Measurements from ENCODE around the gene SLIT3. TPM values are rescaled to one million over a fixed set of nuclear protein-coding genes. Genes with fewer than 3 reads are reported as not detected.

SLIT3 gene
- total RNA-seq, 1 donor from 2014 or later = not detected

DNA sequence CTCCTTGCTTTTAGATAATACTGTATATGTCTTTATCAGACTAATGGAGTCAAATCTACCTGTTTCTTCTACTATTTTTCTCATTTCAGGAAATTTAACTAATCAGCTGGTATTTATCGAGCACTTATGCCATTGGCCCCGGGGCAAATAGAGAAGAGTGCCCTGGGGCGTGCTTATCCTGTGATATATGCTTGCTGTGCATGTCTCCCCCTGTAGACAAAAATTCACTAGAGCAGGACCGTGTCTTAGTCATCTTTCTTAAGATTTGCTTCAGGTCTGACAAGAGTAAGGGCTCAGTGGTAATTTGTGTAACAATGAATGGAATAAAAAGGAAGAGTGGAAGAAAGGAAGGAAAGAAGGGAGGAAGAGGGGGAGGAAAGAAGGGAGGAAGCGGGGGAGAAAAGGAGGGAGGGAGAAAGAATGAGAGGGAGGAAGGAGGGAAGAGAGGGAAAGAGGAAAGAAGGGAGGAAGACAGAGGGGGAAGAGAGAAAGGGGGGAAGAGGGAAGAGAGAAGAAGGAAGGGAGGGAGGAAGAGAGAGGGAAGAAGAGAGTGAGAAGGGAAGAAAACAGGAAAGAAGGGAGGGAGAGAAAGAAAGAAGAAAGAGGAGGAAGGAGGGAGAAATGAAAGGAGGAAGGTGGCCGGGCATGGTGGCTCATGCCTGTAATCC, 426.1 kb downstream of the SLIT3 start:
- DNase-seq (ENCODE audit: low read depth in 2 of 2) = no peak

DNA sequence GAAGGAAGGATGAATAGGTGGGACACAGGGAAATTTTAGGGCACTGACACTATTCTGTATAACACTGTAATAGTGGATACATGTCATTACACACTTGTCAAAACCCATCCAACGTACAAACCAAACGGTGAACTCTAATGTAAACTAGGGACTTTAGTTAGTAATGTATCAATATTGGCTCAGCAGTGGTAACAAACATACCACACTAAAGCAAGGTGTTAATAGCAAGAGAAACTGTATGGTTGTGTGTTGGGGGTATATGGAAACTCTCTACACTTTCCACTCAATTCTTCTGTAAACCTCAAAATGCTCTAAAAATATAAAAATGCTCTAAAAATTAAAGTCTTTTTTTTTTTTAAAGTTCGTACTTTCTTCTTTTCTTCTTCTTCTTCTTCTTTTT, 428.7 kb downstream of the SLIT3 start:
- no peak for DNase-seq (ENCODE audit: low read depth in 2 of 2)

DNA sequence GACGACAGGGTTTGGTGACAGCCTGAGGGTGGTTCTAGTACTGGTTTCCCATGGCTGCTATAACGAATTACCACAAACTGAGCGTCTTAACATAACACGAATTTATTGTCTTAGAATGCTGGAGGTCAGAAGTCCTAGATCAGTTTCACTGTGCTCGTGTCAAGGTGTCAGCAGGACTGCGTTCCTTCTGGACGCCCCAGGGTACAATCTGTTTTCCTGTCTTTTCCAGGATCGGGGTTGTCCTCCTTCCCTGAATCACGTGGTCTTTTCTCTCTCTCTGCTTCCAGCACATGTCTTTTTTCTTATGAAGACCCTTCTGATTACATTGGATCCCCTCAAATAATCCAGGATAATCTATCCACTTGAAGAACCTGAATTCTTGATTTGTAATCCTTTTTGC, 430.0 kb downstream of the SLIT3 start:
- DNase-seq (ENCODE audit: low read depth in 2 of 2) = no peak

DNA sequence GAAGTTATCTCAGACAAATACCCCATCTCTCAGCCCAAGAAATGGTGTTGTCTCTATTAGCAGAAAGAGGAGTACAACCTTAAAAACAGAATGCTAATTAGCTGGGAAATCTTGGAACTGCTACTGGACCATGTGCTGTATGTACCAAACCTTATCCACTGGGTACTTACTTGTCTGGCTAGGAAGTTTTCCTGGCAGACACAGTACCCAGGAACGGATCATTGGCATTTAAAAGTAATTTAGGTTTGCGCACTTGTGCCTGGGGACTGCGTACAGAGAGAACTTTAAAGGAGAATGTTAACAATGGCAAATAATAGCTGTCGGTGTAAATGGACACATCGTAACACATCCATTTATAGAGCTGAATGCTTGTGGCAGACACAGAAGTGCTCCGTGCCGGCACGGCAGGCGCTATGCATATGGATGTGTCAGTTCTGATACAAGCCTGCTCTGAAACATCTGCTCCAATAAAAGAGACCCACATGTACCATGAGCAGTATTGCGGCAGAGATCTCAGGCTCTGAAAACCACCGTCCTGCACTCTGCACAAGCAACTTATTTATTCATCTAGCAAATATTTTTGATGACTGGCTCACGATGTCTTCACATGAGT, 431.2 kb downstream of the SLIT3 start:
- no peak for DNase-seq (ENCODE audit: low read depth in 2 of 2)

DNA sequence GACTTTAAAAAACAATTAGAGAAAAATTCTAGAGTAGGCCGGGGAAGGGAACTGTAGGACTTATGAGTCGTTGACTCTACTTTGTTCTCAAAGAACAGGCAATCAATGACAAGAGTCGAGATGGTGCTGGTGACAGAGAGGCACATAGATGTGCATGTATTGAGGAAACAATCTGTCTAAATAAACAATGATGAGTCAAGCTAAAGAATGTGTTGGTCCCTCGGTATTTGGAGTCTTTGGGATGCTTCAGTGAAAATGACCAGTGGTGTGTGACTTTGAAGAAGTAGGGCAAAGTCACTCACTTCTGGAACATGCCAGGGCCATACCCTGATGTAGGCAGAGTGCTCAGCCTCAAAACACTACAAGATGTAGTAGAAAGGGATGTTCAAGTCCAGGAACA, 433.7 kb downstream of the SLIT3 start:
- no peak for DNase-seq (ENCODE audit: low read depth in 2 of 2)

DNA sequence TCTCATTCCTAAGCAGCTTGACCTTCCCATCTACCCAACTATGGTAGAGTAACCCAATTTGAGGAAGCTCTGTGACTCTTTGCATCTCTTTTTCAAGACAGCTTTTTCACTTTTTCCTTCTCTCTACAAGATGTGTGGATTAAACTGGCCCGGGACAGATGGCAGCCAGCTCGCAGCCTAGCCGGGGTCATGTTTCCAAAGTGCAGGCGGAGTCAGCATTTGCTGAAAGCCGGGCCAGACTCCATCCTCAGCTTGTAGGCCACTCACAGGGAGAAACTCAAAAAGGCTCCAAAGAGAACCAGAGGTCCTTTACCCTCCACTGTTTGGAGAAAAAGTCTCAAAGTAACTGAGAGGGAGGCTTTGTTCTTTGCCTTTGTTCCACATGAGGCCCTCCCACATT, 435.0 kb downstream of the SLIT3 start:
- no peak for DNase-seq (ENCODE audit: low read depth in 2 of 2)

DNA sequence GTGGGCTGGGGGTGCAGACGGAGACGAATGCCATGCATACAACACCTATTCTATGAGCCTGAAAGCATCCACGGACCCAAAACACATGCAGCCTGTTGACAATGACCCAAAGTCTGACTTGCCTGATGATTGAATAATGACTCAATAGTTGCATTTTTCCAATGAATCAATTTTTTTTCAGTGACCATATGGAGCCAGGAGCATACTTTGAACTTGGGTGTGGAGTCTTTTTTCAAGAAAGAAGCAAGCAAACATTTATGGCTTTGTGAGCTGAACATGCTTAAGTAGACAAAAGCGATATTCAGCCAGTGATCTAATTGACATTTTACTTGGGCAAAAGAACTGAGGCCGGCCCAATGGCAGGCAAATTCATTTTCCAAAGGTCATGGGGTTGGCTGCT, 437.9 kb downstream of the SLIT3 start:
- no peak for DNase-seq (ENCODE audit: low read depth in 2 of 2)

DNA sequence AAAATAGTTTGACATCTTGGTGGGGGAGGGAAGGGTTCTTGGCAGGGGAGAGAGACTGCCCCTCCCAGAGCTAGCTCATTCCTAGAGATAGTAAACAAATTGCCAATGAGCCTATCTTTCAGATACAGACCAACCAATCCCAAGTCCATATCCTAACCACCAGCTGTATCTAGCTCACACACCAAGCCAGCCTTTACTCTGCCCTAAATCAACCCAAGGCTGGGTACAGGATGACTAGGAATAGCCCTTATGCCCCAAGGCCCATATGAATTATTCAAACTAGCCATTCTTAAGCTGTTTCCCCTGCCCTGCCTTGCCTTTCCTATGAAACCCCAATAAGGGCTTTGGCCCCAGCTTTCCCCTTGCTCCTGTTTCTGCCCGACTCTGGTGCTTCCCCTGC, 440.4 kb downstream of the SLIT3 start:
- no peak for DNase-seq (ENCODE audit: low read depth in 2 of 2)

DNA sequence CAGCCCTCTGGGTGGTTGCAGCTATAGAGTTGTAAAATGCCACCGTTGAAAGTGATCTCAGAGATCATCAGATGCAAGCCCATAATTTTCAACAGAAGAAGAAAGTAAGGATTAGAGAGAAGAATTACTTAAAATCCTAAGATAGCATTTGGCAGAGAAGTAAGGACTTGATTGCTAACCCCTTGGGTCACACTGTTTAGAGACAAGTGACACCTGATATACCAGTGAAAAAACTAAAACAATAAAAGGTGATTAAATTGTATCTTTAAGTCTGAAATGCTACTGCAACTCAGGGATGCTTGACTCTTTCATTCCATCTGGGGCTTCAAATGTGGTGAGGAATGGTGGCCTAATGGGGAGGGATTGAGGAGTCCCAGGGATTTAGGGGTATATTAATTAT, 440.9 kb downstream of the SLIT3 start:
- DNase-seq (ENCODE audit: low read depth in 2 of 2) = no peak

DNA sequence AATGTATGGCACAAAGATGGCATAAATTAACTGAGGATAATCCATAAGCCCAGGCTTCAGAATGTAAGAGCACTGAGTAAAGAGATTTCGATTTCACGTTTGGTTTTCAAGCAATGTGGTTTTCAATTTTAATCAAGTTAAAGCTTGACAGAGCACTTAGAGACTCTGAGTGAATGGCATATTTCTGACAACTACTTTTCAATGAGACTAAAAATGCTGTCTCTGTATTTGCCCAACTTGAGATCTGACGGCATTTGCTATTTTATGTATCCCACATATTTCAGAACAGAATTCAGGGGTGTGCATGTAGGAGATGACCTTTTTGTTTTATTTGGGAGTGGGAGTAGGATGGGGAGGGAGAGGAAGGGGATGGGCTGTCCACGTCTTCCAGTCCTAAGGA, 441.5 kb downstream of the SLIT3 start:
- no peak for DNase-seq (ENCODE audit: low read depth in 2 of 2)

DNA sequence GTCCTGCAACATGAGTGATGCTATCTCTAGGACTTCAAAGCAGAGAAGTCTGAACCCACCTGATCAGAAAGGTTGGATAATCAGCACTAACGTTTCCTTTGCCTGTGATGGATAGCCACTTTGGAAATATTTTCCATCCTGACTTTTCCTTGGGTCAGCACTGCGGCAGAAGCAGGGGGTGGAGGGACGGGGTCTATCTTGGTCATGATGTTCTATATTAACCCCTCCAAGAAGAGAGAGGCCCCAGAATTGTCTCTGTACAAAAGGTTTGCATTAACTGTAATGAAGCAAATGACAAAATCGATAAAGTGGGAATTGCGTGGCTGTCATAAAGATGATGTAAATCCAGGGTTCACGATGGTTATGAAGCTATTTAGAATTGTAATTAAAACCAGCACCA, 441.9 kb downstream of the SLIT3 start:
- DNase-seq (ENCODE audit: low read depth in 2 of 2) = no peak

DNA sequence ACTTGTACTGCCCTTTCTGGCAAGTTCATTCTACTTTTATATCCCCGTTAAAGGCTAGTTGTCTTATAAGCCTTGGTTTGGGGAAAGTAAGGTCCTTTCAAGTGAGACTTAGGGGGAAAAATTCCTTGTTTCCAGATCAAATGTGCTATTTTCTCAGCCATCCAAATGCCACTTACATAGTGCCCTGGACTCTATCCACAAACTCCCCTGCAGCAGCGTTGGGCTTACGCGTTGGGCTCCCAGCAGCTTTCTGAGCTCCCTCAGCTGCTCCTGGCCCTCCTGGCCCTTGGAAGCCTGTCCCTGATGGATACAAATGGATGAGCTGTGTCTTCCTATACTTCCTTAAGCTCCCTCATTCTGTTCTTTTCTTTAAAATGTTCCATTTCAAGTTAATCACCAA, 442.6 kb downstream of the SLIT3 start:
- DNase-seq (ENCODE audit: low read depth in 2 of 2) = no peak

DNA sequence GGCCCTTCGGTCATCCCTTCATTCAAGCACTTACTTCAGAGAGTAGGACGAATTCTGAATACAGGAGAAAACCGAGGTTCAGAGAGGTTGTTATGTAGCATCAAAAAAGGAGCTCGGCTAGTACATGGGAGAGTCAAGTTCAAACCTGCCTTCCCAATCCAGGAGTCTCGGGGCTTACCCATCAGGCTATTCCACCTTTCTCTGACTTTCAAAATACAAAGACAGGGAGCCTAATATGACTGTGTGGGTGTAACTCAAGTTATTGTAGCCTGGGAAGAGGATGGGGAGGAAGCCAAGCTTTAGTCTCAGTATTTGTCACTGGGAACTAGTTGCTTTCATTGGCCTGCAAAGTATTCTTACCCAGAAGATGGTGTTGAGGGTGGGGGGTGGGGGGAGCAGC, 447.0 kb downstream of the SLIT3 start:
- DNase-seq (ENCODE audit: low read depth in 2 of 2) = no peak

DNA sequence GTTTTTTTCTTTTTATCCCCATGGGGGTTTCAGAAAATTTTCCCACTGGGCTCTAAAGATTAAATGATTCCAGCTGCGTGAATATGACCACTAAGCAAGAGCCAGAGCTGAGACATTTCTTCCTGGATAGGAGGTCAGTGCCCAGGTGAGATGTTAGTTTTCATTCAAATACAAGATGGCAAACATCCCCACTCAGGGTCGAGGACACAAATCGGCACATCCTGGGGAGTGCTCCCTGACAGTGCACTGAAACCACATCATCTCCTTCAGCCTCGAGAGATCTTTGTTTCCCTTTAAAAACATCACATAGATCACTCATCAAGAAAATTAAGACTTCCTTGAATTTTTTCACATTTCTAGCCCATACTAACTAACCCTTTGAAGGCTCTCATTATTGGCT, 448.6 kb downstream of the SLIT3 start:
- DNase-seq (ENCODE audit: low read depth in 2 of 2) = no peak

DNA sequence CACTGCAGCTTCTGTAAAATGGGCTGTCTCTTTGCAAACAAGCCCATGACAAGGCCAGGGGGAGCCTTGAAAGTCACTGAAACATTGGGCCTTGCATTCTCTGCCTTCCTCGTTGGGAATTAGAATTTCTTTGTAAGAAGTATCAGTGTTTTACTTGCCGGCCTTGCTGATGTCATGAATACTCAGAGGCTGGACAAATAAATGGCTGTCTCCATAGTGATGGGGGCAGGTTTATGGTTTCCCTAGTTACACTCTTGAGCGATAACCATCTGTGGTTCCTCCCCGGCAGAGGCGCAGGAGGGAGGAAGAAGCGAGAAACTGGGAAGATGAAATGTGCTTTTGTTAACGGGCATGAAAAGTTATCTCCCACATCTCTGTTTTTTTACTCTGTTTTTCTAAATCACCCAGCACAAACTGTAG, 449.0 kb downstream of the SLIT3 start:
- DNase-seq (ENCODE audit: low read depth in 2 of 2) = no peak

DNA sequence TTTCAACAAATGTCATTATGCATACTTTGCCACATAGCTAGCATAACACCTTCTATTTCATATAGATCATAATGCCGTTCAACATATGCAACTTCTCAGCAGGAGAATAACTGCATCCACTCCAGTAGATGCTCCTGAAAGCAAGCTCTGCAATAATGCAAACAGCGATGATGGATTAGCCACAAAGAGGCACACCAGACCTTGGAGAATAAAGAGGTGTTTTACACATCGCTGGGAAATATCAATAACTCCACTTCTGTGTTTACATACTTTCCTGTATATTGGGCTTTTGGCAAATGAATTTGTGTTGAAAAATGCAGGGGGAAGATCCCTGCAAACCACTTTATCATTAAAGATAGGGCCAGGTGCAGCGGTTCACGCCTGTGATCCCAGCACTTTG, 450.3 kb downstream of the SLIT3 start:
- DNase-seq (ENCODE audit: low read depth in 2 of 2) = no peak

DNA sequence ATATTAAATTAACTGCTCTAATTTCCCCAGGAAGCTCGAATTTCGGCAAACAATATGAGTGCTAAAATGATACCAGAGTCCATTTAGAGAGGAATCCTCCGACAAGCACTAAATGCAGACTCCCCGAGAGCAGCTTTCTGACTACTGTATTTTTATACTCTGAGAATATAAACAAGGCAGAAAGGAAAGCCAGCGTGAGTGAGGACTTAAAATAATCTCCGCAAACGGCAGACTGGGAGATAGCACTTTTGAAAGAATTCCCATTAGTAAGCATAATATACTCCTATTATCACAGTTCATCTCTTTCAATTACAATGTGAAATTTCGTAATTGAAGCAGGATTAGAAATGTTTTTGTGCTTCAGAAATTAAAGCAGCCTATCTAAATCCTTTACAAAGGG, 452.4 kb downstream of the SLIT3 start:
- no peak for DNase-seq (ENCODE audit: low read depth in 2 of 2)

DNA sequence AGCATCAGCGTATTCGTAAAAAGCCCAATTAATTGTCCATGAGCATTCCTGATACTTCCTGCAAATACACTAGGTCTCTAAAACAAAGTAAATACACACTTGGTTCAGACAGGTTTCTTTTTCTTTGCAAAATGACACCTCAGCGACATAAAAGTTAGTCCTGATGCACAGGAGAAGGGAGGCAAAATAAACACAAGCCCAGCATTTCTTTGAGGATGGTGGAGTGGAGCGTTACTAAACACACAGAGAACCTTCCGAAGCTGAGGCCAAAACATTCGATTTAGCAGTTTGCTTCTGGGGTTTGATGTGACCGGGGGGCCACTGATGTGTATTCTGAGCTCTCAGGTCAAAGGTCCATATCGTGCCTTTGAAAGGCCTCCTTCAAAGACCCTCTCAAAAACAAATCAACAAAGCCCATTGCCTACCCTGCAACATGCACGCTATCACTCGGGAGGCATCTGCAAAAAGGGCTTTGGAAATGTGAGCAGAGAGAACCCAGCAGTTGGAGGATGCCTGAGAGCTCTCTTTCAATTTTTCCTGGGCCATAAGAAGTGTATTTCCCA, 453.3 kb downstream of the SLIT3 start:
- DNase-seq (ENCODE audit: low read depth in 2 of 2) = no peak

DNA sequence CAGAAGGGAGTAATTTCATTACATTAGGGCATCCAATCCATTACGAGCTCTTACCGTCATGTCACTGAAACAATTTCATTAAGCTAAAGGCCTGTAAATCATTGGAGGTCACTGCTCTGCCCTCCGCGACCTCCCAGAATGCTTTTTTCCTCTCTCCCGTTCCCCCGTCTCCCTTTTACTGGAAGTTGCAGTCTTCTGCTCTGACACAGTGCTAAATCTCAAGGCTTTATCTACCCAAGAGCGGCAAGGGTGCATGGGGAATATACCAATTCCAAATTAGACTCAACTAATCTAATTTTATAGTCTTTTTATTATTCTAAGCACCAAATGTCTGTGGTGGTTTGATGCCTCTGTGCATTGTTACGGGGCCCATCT, 456.0 kb downstream of the SLIT3 start:
- no peak for DNase-seq (ENCODE audit: low read depth in 2 of 2)

DNA sequence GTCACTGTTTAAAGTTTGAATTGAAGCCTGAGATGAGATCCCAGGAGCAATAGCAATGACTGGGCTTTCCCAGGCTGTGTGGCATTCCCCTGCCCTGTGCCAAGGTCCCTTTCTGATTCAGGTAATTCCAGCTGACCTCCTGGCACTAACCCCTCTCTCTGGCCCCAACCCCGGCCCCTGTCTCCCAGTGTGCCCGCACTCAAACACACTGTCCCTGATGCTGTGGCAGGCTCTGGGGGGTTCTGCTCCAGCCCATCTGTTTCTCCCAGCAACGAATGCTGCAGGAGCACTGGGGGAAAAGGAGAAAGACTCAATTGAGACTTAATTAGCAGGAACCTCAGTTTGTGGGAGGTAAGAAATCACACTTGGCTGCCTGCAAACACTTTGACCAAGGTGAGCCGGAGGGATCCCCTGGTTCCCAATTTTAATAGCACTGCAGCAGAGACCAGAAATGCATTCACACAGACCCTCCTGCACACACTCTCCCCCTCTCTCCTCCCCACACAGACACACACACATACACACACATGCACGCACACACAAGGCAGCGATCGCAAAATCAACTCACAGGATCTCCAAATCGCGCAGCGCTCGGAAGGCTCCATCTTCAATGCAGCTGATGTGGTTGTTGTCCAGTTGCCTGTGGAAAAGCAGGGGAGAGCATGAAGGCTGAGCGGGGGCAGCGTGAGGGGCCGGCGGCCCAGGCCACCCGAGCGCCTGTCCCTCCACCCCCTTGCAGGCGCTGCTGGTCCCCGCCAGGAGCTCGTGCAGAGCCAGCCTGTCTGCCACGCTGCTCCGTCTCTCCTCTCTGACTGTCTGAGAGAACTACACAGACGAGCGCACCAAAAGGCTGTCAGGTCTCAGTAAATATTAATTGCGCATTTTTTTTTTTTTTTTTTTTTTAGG, 456.7 kb downstream of the SLIT3 start:
- DNase-seq (ENCODE audit: low read depth in 2 of 2) = no peak

DNA sequence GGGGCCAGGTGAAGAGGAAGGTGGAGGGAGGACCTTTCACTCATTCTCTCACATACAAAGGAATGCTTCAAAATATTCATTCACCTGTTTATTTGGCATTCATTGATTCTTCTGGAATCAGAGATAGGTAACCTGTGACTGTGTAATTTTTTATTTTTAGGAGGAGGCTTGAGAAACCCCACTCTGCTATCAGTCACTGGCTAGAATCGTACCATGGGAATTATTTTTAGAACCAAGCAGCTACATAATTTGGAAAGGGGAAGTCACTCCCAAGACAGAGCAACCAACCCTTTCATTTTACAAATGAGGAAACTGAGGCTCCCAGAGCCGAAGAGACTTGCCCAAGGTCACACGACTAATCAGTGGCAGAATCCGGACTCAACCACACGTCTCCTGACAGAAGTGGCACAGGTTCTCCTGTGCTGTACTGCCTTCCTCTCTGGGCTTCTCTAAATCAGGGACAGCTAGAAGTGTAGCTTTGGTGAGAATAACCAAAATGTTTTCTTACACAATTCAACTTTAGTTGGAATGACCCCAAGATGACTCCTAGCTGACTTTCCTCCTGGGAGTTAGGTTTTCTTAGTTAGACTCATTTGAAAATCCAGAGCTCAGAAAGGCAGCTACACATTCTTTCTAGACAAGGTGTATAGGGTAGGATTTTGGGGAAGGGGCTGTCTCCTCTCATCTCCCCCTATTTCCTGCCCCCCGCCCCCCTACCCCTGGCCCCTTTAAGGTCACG, 457.5 kb downstream of the SLIT3 start:
- no peak for DNase-seq (ENCODE audit: low read depth in 2 of 2)
